Measurements from ENCODE around the gene KRTAP5-1. TPM values are rescaled to one million over a fixed set of nuclear protein-coding genes. Genes with fewer than 3 reads are reported as not detected.

The KRTAP5-1 gene
- total RNA-seq, 4 donors from 2014 or later = not detected

GRCh38 chr11:1570531-1570895 lies 14.6 kb downstream of the KRTAP5-1 start:
- no peak for TF ChIP-seq CTCF (IDR thresholded peaks at IDR 0.05; ENCODE audit: low read depth)

GRCh38 chr11:1570001-1570453 lies 15.1 kb downstream of the KRTAP5-1 start:
- TF ChIP-seq CTCF (IDR thresholded peaks at IDR 0.05; ENCODE audit: low read depth) = no peak

GRCh38 chr11:1569251-1569780 lies 15.8 kb downstream of the KRTAP5-1 start:
- TF ChIP-seq CTCF (IDR thresholded peaks at IDR 0.05; ENCODE audit: low read depth) = no peak

- TF ChIP-seq CTCF (IDR thresholded peaks at IDR 0.05; ENCODE audit: low read depth) = no peak
These were observed 16.6 kb downstream of the KRTAP5-1 start for GRCh38 chr11:1568441-1568911.

GRCh38 chr11:1567721-1568100 lies 17.4 kb downstream of the KRTAP5-1 start:
- TF ChIP-seq CTCF (IDR thresholded peaks at IDR 0.05; ENCODE audit: low read depth) = no peak

- no peak for TF ChIP-seq CTCF (IDR thresholded peaks at IDR 0.05; ENCODE audit: low read depth)
These were observed 17.9 kb downstream of the KRTAP5-1 start for GRCh38 chr11:1567052-1567720.

- no peak for TF ChIP-seq CTCF (IDR thresholded peaks at IDR 0.05; ENCODE audit: low read depth)
These were observed 18.6 kb downstream of the KRTAP5-1 start for GRCh38 chr11:1566381-1567051.

All from subcutaneous adipose tissue (tissue), 4 donors.